Testis (tissue), 2 donors: ENCODE data around the gene PDE4B.

Experiments
- POLR2A ChIP-seq: fragments of 450-650 bp; IDR thresholded peaks from one replicate; pipeline ENCODE4 v1.6.1; 2017; ENCODE audit warnings: antibody characterized with exemption, mild to moderate bottlenecking, moderate library complexity
- TF ChIP-seq, protein P1 (sequence below), 3 experiments: fragments of 450-650 bp in 2 of 3; fragments of 200-600 bp in 1 of 3; sonication (generic) in 1 of 3; IDR thresholded peaks; one replicate each; pipeline ENCODE4 v1.5.1; 2016 to 2019; ENCODE audit warnings: antibody characterized with exemption in 3 of 3, mild to moderate bottlenecking in 2 of 3, moderate library complexity in 1 of 3

DNA sequence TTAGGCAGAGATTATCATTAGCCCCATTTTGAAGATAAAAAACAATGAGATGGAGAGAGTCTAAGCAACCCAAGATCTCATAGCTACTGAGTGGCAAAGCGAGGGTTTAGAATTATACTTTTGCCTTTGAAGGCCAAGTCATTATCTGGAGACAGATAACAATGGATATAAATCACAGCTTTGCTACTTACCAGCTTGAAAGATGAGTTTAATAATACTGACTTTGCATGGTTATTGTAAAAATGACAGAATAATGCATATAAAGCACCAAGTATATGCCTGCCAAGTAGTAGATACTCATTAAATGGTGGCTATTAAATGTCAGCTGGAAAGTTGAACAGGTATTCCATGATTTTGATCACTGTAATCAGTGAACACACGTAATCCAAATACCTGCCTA, 499.6 kb downstream of the PDE4B start:
- TF ChIP-seq POLR2A = no peak
- TF ChIP-seq, protein P1, sequence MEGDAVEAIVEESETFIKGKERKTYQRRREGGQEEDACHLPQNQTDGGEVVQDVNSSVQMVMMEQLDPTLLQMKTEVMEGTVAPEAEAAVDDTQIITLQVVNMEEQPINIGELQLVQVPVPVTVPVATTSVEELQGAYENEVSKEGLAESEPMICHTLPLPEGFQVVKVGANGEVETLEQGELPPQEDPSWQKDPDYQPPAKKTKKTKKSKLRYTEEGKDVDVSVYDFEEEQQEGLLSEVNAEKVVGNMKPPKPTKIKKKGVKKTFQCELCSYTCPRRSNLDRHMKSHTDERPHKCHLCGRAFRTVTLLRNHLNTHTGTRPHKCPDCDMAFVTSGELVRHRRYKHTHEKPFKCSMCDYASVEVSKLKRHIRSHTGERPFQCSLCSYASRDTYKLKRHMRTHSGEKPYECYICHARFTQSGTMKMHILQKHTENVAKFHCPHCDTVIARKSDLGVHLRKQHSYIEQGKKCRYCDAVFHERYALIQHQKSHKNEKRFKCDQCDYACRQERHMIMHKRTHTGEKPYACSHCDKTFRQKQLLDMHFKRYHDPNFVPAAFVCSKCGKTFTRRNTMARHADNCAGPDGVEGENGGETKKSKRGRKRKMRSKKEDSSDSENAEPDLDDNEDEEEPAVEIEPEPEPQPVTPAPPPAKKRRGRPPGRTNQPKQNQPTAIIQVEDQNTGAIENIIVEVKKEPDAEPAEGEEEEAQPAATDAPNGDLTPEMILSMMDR (IDR thresholded peaks at IDR 0.05) = no peak
